UCSD-AML1 (cell line): ENCODE data around the gene NIPAL1.
"Not testable (repeated sequence)": the region's sequence is repeated elsewhere in the genome, so short reads cannot be mapped to it uniquely, and the experiment has no call there.

Source experiments
- DNase-seq: peaks from one replicate; lab custom pipeline; 2025; ENCODE audit not compliant: unreplicated experiment; lab: John Stamatoyannopoulos, UW

The NIPAL1 gene

DNA sequence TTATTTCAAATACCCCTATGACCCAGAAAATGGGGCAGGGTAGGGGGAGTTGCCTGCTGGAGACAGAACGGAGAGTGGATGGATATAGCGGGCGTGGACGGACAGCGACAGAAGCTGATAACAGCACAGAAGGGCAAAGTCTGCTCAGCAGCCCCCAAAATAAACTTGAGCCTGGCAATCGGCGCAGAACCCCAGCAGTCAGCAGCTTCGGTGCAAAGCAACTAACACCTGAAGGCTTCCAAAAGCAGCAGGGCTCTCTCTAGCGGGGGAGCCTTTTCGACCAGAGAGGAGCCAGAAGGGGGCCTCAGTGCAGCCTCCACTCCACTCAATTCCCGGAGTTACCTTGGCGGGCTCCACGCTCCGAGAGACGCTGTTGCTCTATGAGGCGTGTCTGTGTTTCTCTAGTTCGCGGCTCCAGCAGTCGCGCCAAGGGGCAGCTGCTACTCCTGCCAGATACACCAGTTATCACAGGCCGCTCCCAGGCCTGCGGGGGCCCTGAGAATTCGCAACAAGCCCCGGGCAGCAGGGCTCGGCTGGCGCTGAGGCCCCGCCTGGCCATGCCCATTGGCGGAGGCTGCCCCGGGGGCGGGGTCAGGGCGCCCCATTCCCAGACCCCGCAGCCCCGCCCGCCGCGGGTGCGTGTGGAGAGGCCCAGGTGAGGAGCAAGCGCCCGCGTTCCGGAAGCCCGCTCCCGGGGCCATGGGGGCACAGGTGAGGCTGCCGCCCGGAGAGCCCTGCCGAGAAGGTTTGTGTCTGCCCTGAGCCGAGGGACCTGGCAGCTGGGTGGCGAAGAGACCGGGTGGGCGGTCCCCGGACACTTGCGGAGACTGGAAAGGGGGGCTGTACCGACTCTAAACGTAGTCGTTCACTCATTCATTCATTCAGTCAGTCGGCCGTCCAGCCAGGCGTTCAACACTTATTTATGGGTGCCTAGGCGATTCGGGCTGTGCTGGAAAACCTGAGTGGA, at the start of gene NIPAL1, which contains the start of gene CNGA1:
Gene NIPAL1 (plus strand): TSS at position 632 of the 967 bp plus-strand sequence. CDS start 68 bp downstream, at position 700.
Gene CNGA1 (minus strand): TSS at position 541 of the 967 bp plus-strand sequence. CDS start 63,992 bp downstream, outside the sequence.
- DNase-seq, result peak; percentile 65

DNA sequence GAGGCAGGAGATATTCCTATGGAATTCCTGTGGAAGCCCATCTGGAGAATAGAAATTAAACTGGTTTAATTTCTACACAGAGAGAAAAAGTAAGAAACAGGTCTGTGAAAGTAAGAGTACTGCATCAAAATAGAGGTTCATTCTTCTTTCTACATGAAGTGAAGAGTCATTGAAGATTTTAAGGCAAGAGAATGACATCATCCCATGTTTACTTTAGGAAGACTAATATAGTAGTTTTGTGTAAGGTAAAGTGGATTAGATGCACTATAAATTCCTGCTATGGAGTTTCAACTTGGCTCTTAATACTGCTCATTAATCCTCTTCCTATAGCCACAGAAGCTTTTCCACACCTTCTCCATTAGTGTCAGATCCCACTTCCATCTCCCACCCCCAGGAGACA, 47.7 kb upstream of the NIPAL1 start:
- no peak for DNase-seq

DNA sequence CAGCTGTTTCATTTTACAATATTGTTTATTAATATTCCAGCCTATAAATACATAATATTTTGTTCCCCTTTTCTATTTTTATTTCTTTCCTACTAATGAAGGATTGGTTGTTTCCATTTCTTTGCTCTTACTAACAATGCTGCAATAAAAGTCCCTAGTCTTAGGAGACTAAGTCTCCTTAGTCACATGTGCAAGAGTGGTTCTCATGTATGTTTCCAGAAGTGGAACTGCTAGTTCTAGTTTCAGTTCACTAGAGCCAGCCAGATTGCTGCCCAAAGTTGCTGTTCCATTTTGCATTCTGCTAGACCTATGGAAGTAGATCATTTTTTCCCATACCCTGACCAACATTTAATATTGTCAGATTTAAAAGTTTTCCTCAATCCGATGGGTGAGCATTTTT, 44.4 kb upstream of the NIPAL1 start:
- no peak for DNase-seq

DNA sequence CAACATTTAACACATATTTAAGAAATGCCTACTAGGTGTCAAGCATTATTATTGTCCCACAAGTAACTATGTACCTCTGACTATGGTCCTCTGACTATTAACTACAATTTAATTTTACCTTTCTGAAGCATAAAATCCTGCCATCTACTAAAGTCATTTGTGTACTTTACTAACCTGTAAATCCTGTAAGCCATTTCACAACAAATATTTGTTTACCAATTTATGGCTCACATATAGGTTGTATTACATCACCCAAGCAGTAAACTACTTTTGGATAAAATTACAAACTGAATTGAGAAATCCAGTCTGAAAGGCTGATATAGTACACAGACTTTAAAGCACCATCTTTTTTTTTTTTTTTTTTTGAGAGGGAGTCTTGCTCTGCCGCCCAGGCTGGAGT, 43.9 kb upstream of the NIPAL1 start:
- DNase-seq, result no peak

DNA sequence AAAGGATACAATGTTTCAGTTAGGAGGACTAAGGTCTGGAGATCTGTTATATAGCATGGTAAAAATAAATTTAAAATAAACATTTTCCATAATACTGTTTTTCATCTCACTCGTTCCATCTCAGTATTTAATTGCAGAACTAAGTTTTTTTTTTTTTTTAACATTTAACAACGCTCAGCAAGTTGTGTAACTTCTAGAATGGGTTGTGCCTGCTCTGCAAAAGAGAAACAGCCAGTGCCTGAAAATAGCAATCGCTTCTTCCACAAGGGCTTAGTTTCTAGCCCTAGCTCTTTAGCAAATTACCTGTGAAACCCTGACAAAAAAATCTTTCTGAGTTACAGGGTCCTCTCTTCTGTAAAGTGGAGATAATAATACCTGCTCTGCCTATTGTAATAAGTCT, 42.0 kb upstream of the NIPAL1 start:
- DNase-seq, result no peak

DNA sequence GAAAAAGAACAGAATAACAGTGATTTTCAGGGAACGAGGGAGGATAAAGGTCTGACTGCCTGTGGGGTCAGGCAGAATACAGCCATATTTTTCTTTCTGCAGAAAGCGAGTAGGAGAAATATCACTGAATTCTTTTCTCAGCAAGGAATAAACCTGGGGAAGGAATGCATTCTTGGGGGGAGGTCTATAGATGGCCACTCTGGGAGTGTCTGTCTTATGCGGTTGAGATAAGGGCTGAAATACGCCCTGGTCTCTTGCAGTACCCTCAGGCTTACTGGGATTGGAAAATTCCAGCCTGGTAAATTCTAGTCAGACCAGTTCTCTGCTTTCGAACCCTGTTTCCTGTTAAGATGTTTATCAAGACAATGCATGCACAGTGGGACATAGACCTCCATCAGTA, 26.4 kb upstream of the NIPAL1 start:
- DNase-seq, result no peak

DNA sequence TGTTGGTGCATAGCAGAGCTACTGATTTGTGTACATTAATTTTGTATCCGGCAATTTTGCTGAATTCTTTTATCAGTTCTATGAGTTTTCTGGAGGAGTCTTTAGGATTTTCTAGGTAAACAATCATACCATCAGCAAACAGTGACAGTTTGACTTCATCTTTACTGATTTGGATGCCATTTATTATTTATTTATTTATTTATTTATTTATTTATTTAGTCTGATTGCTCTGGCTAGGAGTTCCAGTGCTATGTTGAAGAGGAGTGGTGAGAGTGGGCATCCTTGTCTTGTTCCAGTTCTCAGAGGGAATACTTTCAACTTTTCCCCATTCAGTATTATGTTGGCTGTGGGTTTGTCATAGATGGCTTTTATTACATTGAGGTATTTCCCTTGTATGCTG, 24.1 kb upstream of the NIPAL1 start:
- DNase-seq, result not testable (repeated sequence)

DNA sequence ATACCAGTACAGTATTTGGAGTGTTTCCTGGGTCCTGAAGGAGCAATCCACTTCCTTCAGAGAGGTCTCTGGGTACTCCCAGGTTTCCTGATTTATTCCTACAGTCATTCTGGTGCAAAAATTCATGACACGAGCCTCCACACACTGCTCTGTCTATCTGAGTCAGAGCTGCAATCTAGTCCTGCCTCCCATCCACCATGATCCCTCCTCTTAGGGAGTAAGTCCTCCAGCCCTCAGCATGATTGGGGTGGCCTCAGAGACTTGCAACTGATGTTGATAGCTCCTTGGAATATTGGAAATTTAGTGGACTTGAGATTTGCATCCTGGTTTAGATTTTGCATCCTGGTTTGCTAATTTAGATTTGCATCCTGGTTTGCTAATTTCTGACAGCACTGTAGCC, 20.6 kb upstream of the NIPAL1 start:
- no peak for DNase-seq

DNA sequence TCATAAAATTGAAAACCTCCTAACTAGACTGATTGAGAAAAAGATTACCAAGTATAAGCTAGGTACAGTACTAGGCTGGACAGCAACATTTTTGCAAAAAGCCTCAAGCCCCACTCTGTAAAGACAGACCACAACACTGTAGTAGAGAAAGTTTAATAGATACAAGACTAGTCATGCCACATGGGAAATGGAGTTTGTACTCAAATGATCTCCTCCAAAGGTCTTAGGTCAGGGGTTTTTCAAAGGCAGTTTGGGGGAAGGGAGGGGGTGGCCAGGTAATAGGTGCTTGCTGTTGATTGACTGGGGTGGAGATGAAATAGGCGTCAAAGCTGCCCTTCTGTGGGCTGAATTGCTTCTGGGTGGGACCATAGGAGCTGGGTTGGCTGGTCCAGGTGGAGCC, 14.3 kb upstream of the NIPAL1 start:
- no peak for DNase-seq

DNA sequence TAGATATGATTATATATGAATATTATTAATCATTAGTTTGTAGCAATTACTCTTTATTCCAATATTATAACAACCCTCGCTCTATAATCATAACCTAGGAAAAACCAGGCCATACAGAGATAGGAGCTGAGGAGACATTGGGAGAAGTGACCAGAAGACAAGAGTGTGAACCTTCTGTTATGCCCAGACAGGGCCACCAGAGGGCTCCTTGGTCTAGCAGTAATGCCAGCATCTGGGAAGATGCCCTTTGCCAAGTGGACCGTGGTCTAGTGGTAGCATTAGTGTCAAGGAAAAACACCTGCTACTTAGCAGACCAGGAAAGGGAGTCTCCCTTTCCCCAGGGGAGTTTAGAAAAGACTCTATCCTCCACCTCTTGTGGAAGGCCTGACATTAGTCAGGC, 13.0 kb upstream of the NIPAL1 start:
- DNase-seq, result peak; percentile 40

DNA sequence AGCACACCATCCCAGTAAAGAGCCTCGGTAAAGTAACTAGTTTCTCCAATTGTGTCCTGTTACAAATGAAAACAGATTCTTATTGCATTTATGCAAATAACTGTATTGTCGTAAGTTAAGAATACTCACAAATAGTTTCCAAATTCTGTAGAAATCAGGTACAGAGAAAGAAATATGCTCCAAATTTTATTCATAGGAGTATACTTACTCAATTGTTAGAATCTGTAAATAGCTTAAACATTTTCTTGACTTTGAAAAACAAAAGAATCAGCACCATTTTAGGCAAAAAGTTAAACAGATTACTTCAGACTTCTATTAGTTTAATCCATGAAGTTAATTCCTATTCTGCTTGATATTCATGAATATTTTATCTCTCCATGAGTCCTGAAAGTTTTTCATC, 10.8 kb upstream of the NIPAL1 start:
- no peak for DNase-seq

DNA sequence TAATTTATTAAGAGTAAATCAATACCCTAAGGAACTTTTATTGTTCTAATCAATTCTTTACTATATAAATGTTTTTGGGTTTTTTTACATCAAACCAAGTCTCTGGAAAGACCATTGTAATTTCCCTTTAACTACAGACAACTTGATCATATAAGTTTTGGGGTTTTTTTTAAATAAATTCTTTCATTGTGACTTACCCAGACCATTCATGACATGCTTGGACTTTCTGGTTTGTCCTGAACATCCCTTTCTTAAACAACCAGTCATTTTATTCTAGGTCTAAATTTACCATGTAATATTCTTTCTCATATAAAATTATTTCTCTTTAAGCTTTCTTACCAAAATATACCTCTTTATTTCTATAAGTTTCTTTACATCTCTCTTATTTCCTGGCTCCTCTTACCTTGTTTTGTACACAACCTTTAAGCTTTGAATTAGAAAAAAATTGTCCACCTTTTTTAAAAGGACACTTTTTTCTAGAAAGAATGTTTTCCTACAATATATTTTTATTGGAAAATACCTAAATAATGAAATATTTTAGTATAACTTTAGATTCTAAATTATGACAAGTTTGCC, 8.5 kb upstream of the NIPAL1 start:
- DNase-seq, result no peak

DNA sequence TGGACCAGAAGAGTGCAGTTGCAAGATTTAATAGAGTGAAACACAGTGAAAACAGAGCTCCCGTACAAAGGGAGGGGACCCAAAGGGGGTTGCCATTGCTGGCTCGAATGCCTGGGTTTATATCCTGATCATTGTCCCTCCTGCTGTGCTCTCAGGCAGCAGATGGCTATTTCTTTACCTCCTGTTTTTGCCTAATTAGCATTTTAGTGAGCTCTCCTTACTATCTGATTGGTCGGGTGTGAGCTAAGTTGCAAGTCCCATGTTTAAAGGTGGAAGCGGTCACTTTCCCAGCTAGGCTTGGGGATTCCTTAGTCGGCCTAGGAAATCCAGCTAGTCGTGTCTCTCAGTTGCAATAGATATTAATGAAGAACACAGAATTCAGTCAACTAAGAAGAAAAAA, 5.7 kb upstream of the NIPAL1 start:
- not testable (repeated sequence) for DNase-seq

DNA sequence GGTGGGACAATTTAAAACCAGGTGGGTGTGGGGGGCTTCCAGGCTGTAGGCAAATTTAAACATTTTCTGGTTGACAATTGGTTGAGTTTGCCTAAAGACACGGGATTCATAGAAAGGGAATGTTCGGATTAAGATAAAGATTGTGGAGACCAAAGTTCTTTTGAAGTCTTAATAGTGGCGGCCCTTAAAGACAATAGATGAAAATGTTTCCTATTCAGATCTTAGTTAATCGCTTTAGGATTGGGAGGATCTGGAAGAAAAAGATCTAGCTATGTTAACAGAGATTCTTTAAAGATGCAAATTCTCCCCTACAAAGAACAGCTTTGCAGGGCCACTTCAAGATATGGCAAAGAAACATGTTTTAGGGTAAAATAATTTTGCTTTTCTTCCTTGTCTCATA, 4.8 kb upstream of the NIPAL1 start:
- DNase-seq, result no peak

DNA sequence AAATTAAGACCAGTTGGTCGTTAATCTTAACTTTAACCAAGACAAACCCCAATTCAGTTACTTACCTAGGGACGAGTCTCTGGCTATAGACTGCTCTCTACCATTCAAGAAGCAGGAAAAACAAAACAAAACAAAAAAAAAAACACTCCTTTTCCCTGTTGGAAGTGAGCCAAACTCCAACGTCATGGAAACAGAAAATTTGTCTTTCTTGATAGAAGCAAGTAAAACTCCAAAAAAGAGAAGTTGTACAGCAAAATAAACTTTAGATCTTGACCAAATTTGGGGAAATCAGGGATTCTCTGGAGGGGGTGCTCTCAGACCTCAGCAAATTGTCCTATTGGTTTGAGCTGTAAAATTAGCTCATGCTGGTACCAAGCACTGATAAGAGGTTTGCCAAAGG, 3.7 kb upstream of the NIPAL1 start:
- DNase-seq, result no peak

DNA sequence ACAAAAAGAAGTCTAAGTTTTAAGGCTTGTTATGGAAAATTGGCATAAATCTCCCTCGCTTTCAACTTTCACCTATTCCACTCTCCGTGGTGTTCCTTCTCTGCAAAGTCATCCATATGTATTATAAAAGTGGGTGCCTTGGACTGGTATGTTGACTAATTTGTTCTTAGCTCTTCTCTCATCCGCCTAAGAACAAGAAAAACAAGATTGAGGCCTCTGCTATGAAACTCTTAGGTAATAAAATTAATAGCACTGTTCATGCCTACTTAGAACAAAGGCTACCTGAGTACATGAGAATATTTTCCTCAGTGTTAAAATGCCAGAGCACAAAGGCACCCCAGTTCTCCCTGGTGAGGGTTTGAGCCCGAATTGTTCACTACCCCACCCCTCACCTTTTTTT, 1.4 kb upstream of the NIPAL1 start:
- DNase-seq, result no peak

DNA sequence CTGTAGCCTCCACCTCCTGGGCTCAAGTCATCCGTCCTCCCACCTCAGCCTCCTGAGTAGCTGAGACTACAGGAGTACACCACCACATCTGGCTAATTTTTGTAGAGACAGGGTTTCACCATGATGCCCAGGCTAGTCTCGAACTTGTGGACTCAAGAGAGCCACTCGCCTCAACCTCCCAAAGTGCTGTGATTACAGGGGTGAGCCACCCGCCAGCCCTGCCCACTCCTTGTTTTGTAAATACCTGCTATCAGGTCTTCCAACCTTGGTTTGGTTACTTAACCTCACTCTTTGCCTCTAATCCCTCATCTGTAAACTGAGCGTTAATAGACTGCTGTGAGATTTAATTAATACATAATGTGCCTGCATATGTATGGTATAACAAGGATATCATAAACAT, 894 bp upstream of the NIPAL1 start:
- no peak for DNase-seq

DNA sequence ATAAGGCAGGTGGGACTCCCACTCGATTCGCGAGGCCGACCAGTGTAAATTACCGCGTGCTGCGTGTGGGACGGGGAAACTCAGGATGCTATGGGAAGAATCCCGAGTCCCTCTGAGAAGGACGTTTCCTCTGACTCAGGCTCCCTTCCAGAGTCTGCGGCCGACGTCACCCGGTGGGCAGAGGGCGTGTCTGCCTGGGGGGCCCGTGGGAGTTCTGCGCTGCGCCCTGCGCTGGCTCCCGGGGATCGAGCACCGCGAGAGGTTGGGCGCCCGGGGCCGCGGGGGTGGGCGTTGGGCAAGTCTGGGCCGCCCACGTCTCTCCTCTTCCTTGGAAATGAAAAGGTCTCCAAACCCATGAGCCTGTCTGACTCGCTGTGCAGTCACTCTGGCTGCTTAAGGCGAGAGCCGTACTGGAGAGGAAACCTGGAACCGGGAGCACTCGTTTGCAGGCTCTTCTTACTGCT, 568 bp downstream of the NIPAL1 start:
- DNase-seq, result peak; percentile 36

DNA sequence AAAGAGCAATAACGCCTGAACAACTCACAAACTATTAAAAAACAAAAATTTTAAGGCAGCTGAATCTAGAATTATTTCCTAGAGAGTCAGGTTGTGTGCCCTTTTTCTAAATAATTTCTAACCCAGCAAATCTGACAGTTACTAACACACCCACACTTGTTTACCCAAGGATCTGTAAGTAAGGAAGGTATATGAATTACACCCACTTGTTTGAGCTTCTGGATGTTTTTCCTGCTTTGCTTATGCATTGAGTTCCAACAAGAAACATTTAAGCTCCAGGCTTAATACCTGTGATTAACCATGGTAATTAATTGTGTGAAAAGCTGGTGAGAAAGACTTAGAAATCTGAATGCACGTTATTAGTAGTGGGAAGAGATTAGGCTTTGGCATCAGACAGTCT, 1.5 kb downstream of the NIPAL1 start:
- DNase-seq, result no peak

DNA sequence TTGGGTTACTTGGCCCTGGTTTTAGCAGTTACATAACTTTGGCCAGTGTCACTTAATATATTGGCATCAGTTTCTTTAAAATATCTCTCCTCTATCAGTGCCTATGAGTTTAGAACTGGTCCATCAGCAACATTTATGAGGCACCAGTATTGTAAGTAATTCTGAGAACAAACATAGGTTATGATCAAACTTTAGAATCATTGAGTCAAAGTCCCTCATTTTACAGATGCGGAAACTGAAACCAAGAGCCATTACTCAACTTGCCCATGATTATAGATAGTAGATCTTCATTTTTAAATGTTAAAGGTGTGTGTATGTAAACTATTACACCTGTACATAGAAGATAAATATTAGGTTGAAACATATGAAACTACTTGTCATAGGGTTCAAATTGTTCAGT, 4.5 kb downstream of the NIPAL1 start:
- DNase-seq, result no peak

DNA sequence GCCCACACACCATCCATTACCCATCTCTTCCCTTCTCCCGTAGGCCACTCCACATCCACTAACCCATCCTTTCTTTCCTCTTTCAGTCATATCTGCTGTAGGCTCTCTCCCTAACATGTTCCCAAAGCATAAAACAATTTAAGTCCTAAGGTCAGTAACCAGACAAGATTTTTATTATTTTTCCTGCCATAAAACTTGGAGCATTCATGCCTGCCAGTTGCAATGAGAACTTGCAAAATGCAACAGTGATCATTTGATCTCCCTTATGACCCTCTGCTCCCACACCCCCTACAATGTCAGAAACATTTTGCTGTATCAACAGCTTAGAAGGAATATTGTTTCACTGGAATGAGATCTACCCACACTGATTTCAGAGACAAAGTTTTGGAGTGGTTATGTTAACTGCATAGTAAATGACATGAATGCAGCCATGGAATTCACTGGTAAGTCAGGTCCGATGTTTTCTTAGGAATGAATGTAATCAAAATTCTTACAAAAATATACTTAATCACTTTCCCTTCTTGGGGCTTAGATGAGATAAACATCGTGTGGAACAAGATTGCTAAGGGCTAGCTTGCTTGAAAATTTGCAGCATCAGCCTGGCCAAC, 5.7 kb downstream of the NIPAL1 start:
- no peak for DNase-seq

DNA sequence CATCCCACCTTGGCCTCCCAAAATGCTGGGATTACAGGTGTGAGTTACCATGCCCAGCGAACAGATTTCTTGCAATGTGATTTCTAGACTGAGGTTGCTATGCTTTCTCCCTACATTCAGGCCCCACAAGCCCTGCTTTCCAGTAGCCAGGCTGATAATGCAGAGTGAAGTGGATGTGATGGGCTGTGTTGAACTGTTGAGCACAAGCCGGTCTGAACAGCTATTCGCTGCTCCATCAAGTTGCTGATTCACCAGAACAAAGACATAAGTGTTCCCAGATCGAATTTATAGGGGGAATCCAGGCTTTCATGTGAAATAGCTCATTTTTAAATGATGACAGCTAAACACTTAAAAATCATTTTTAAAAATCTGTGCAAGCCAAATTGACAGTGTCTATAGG, 8.0 kb downstream of the NIPAL1 start:
- DNase-seq, result no peak
